Memory B cell (primary cell): ENCODE data around the gene RAB13.
A peak's percentile ranks its signal among the peaks of the same experiment; 100 is the strongest.

Source experiments
- ATAC-seq: fragments of 150-1000 bp; cut with Tn5 transposase; 2 replicates; pipeline ENCODE4 v1.10.0; 2021; ENCODE audit warnings: low read depth, mild to moderate bottlenecking, moderate library complexity
- DNase-seq, 2 donors: peaks; one replicate each; pipeline ENCODE4 v3.0.0; 2022; ENCODE audit warnings: low spot score in 2 of 2
- H3K27ac Mint-ChIP-seq: one replicate; pipeline ENCODE4 v1.8.0; 2022; ENCODE audit warnings: mild to moderate bottlenecking, moderate library complexity, mixed read lengths
- H3K27me3 Mint-ChIP-seq: one replicate; pipeline ENCODE4 v1.8.0; 2022; ENCODE audit warnings: mixed read lengths
- H3K36me3 Mint-ChIP-seq: one replicate; pipeline ENCODE4 v1.8.0; 2022; ENCODE audit warnings: mild to moderate bottlenecking, mixed read lengths
- H3K4me1 Mint-ChIP-seq: one replicate; pipeline ENCODE4 v1.8.0; 2022; ENCODE audit warnings: mixed read lengths
- H3K4me3 Mint-ChIP-seq: one replicate; pipeline ENCODE4 v1.8.0; 2022; ENCODE audit warnings: mild to moderate bottlenecking, moderate library complexity, mixed read lengths
- H3K9me3 Mint-ChIP-seq: one replicate; pipeline ENCODE4 v1.8.0; 2022; ENCODE audit warnings: mixed read lengths

Gene RAB13

DNA sequence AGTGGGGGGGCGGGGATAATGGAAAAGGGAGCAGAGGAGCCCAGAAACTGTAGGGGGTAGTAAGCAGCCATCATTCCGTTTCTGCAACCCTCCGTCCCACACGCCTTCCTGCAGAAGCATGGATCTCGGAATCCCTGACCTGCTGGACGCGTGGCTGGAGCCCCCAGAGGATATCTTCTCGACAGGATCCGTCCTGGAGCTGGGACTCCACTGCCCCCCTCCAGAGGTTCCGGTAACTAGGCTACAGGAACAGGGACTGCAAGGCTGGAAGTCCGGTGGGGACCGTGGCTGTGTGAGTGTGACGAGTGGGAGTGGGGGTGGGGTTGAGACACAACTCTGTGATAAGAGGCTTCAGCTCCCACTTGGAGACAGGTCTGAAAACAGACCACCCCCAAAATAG, 17.7 kb downstream of the RAB13 start:
- DNase-seq = no peak

GRCh38 chr1:153968000-153968363, 18.2 kb downstream of the RAB13 start:
- Mint-ChIP-seq H3K36me3 (no peaks in the 10 kb centered on the region), H3K4me3 (peak overlapping the region; percentile 98), H3K4me1 (peaks cover 34% of the 10 kb centered on the region), H3K27ac (peak overlapping the region; percentile 96), H3K9me3 (no peaks in the 10 kb centered on the region), H3K27me3 (no peaks in the 10 kb centered on the region)
- DNase-seq = no peak
- ATAC-seq = no peak

More for the DNA sequence above, 17.7 kb downstream of the RAB13 start:
- ATAC-seq = no peak
- no peaks in the 10 kb centered on the region for H3K36me3 Mint-ChIP-seq
- no peaks in the 10 kb centered on the region for H3K27me3 Mint-ChIP-seq
- H3K4me1 Mint-ChIP-seq = peaks cover 33% of the 10 kb centered on the region
- H3K27ac Mint-ChIP-seq = peak overlapping the region; percentile 96
- no peaks in the 10 kb centered on the region for H3K9me3 Mint-ChIP-seq
- peak overlapping the region; percentile 98 for H3K4me3 Mint-ChIP-seq

GRCh38 chr1:153967107-153967999, 18.8 kb downstream of the RAB13 start, which contains the start of gene CREB3L4:
Gene CREB3L4 (plus strand): TSS chr1:153967902. CDS start chr1:153968526, 624 bp downstream.
- ATAC-seq = peak; percentile 86
- Mint-ChIP-seq H3K27ac (peak within 1 kb of the TSS; percentile 96), H3K27me3 (no peaks in the 10 kb centered on the region), H3K4me1 (peaks cover 38% of the 10 kb centered on the region), H3K9me3 (no peaks in the 10 kb centered on the region), H3K36me3 (no peaks in the 10 kb centered on the region), H3K4me3 (peak within 1 kb of the TSS; percentile 98)
- DNase-seq = peak; percentile 70 to 79

GRCh38 chr1:153963850-153964331, 22.2 kb downstream of the RAB13 start:
- Mint-ChIP-seq H3K27me3 (no peaks in the 10 kb centered on the region), H3K9me3 (no peaks in the 10 kb centered on the region), H3K4me1 (peaks cover 44% of the 10 kb centered on the region), H3K4me3 (peak overlapping the region; percentile 85), H3K36me3 (peaks cover 2% of the 10 kb centered on the region), H3K27ac (peak overlapping the region; percentile 86)
- DNase-seq = no peak
- no peak for ATAC-seq

- DNase-seq (peak; percentile 87 to 89), ATAC-seq (peak; percentile 40)
- no peaks in the 10 kb centered on the region for H3K9me3 Mint-ChIP-seq
- peak within 1 kb of the TSS; percentile 86 for H3K27ac Mint-ChIP-seq
- H3K36me3 Mint-ChIP-seq = peaks cover 2% of the 10 kb centered on the region
- peak within 1 kb of the TSS; percentile 85 for H3K4me3 Mint-ChIP-seq
- peaks cover 42% of the 10 kb centered on the region for H3K4me1 Mint-ChIP-seq
- H3K27me3 Mint-ChIP-seq = no peaks in the 10 kb centered on the region
Measured at GRCh38 chr1:153963030-153963849, 22.9 kb downstream of the RAB13 start, which contains the start of gene SLC39A1. Gene SLC39A1 (minus strand): TSS chr1:153963537. CDS start chr1:153962715, 822 bp downstream.

- Mint-ChIP-seq H3K27ac (peak overlapping the region; percentile 86), H3K9me3 (no peaks in the 10 kb centered on the region), H3K27me3 (no peaks in the 10 kb centered on the region), H3K4me3 (peak overlapping the region; percentile 85), H3K4me1 (peaks cover 38% of the 10 kb centered on the region), H3K36me3 (peaks cover 2% of the 10 kb centered on the region)
- no peak for DNase-seq
- ATAC-seq = no peak
Measured at GRCh38 chr1:153962088-153963029, 23.8 kb downstream of the RAB13 start.

DNA sequence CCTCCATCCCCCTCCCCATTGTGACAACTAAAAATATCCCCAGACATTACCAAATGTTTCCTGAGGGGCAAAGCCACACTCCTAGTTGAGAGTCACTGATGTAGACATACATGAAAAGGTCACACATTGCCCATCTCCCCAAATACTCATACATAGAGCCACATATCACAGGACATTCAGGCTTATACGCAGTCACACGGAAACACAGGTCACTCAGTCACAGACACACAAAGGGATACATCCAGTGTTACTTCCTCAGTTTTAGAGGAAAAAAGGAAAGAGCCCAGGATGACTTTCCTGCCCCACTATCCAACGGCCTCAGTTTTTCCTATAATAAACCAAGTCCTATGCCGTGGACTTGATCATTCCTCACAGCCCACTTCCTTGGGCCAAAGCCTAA, 24.7 kb downstream of the RAB13 start:
- DNase-seq (no peak), ATAC-seq (no peak)
- no peak overlapping the region for H3K27ac Mint-ChIP-seq
- peaks cover 44% of the 10 kb centered on the region for H3K4me1 Mint-ChIP-seq
- H3K36me3 Mint-ChIP-seq = peaks cover 2% of the 10 kb centered on the region
- no peaks in the 10 kb centered on the region for H3K27me3 Mint-ChIP-seq
- no peaks in the 10 kb centered on the region for H3K9me3 Mint-ChIP-seq
- H3K4me3 Mint-ChIP-seq = peak overlapping the region; percentile 21

GRCh38 chr1:153960206-153960605, 25.9 kb downstream of the RAB13 start:
- Mint-ChIP-seq H3K27ac (no peak overlapping the region), H3K4me3 (no peak overlapping the region), H3K36me3 (peaks cover 2% of the 10 kb centered on the region), H3K27me3 (no peaks in the 10 kb centered on the region), H3K4me1 (peaks cover 43% of the 10 kb centered on the region), H3K9me3 (no peaks in the 10 kb centered on the region)
- DNase-seq = no peak
- ATAC-seq = no peak

GRCh38 chr1:153959454-153959853, 26.7 kb downstream of the RAB13 start:
- Mint-ChIP-seq H3K27me3 (no peaks in the 10 kb centered on the region), H3K9me3 (no peaks in the 10 kb centered on the region), H3K36me3 (peaks cover 2% of the 10 kb centered on the region), H3K27ac (no peak overlapping the region), H3K4me3 (peak overlapping the region; percentile 15), H3K4me1 (peaks cover 43% of the 10 kb centered on the region)
- ATAC-seq (no peak), DNase-seq (no peak)

GRCh38 chr1:153958961-153959260, 27.2 kb downstream of the RAB13 start:
- no peak for DNase-seq
- no peak for ATAC-seq
- Mint-ChIP-seq H3K27ac (peak overlapping the region; percentile 89), H3K4me1 (peaks cover 45% of the 10 kb centered on the region), H3K4me3 (peak overlapping the region; percentile 92), H3K9me3 (no peaks in the 10 kb centered on the region), H3K27me3 (no peaks in the 10 kb centered on the region), H3K36me3 (peaks cover 8% of the 10 kb centered on the region)

- Mint-ChIP-seq H3K36me3 (peaks cover 9% of the 10 kb centered on the region), H3K4me1 (peaks cover 41% of the 10 kb centered on the region)
Measured at GRCh38 chr1:153958111-153958960, 27.8 kb downstream of the RAB13 start, which contains the start of gene CRTC2. Gene CRTC2 (minus strand): TSS chr1:153958612. CDS start chr1:153958497, 115 bp downstream.

DNA sequence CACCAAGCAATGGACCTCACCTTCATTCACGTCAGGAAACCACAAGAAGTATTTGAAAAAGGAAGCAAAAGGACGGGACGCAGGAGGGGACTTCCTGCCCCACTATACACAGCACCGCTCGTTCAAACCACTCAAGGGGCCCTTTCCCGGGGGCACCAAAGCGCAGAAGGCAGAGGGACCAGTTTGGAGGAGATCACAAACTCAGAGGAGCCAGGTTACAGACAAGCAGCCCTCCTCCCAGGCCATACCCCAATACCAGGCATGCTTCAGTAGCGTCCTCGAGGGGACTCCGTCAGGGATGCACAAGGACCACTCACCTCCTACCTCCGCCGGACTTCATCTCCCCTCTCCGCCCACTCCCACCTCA, 28.4 kb downstream of the RAB13 start:
- H3K4me1 Mint-ChIP-seq = peaks cover 40% of the 10 kb centered on the region
- H3K9me3 Mint-ChIP-seq = no peaks in the 10 kb centered on the region
- no peaks in the 10 kb centered on the region for H3K27me3 Mint-ChIP-seq
- peaks cover 12% of the 10 kb centered on the region for H3K36me3 Mint-ChIP-seq
- DNase-seq = peak; percentile 33 to 62
- H3K4me3 Mint-ChIP-seq = peak overlapping the region; percentile 92
- peak; percentile 28 for ATAC-seq
- H3K27ac Mint-ChIP-seq = peak overlapping the region; percentile 89

More at GRCh38 chr1:153958111-153958960, 27.8 kb downstream of the RAB13 start, which contains the start of gene CRTC2:
- DNase-seq (peak; percentile 91 to 96), ATAC-seq (peak; percentile 87)
- no peaks in the 10 kb centered on the region for H3K27me3 Mint-ChIP-seq
- H3K9me3 Mint-ChIP-seq = no peaks in the 10 kb centered on the region
- H3K27ac Mint-ChIP-seq = peak within 1 kb of the TSS; percentile 89
- H3K4me3 Mint-ChIP-seq = peak within 1 kb of the TSS; percentile 92
